Duodenal mucosa (tissue), 2 donors: ENCODE results near the gene NUP93.

Source experiments
- H3K27ac ChIP-seq: one replicate; pipeline ENCODE4 v1.7.0; 2013; ENCODE audit warnings: low read depth, low read length
- H3K27me3 ChIP-seq, 2 donors: one replicate each; pipeline ENCODE4 v1.7.0; 2013; ENCODE audit warnings: low read length in 2 of 2, control low read depth in 1 of 2; ENCODE audit not compliant: insufficient read depth in 2 of 2, control insufficient read depth in 1 of 2
- H3K36me3 ChIP-seq, 2 donors: one replicate each; pipeline ENCODE4 v1.7.0; 2013; ENCODE audit warnings: low read length in 2 of 2, control low read depth in 1 of 2; ENCODE audit not compliant: insufficient read depth in 2 of 2, control insufficient read depth in 1 of 2
- H3K4me1 ChIP-seq, 2 donors: one replicate each; pipeline ENCODE4 v1.7.0; 2013; ENCODE audit warnings: low read length in 2 of 2, control low read depth in 1 of 2; ENCODE audit not compliant: insufficient read depth in 2 of 2, control insufficient read depth in 1 of 2
- H3K4me3 ChIP-seq, 2 donors: one replicate each; pipeline ENCODE4 v1.7.0; 2013; ENCODE audit warnings: low read length in 2 of 2, low read depth in 1 of 2
- H3K9ac ChIP-seq, 2 donors: one replicate each; pipeline ENCODE4 v1.7.0; 2013; ENCODE audit warnings: low read length in 2 of 2, low read depth in 1 of 2
- H3K9me3 ChIP-seq, 2 donors: one replicate each; pipeline ENCODE4 v1.7.0; 2013; ENCODE audit warnings: low read length in 2 of 2, control low read depth in 1 of 2; ENCODE audit not compliant: control insufficient read depth in 1 of 2

Gene NUP93

GRCh38 chr16:56841233-56841632 lies 111.3 kb downstream of the NUP93 start:
- Histone ChIP-seq H3K27ac (no peak overlapping the region), H3K27me3 (no peaks in the 10 kb centered on the region)

DNA sequence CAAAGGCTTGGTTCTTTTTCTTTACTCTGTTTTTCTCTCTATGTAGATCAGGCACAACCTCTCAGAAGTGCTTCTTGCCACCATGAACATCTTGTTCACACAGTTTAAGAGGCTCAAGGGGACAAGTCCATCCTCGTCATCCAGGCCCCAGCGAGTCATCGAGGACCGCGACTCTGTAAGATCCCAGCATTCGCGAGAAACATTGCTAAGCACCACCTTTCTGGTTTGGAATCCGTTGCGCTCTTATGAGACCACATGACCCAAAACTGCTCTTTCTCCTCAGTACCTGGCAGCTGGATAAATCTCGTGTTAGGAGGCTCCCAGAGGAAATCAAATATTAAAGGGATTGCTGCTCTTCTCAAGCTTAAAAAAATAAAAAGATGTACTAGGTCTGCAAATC lies 111.7 kb downstream of the NUP93 start:
- Histone ChIP-seq H3K36me3 (peaks cover 26 to 72% of the 10 kb centered on the region in 2 donors), H3K27ac (no peak overlapping the region), H3K4me3 (no peak overlapping the region), H3K9me3 (no peaks in the 10 kb centered on the region), H3K9ac (no peak overlapping the region), H3K4me1 (no peaks in the 10 kb centered on the region), H3K27me3 (no peaks in the 10 kb centered on the region)

More at GRCh38 chr16:56841233-56841632, 111.3 kb downstream of the NUP93 start:
- H3K9me3 ChIP-seq: no peaks in the 10 kb centered on the region
- H3K9ac ChIP-seq: no peak overlapping the region
- H3K4me3 ChIP-seq: no peak overlapping the region
- H3K36me3 ChIP-seq: peaks cover 28 to 74% of the 10 kb centered on the region in 2 donors
- no peaks in the 10 kb centered on the region for H3K4me1 ChIP-seq

DNA sequence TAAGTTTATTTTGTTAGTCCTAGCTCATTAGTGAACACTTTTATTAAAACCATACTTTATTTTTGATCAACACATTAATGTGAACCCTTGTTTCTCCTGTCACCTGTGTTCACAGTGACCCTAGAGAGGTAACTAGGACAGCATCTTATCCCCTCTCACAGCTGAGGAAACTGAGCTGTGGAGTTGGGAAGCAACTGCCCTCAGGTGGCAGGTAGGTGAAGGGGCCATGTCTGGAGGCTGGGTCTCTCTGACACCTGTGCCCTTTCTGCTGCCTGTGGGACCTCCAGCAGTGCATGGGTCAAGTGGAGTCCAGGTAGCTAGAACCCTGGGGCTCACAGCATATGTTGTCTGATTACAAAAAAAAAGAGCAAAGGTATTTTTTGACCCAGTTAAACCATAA lies 112.2 kb downstream of the NUP93 start:
- Histone ChIP-seq H3K36me3 (peaks cover 22 to 69% of the 10 kb centered on the region in 2 donors), H3K9me3 (no peaks in the 10 kb centered on the region), H3K4me3 (no peak overlapping the region), H3K9ac (no peak overlapping the region), H3K27ac (no peak overlapping the region), H3K4me1 (no peaks in the 10 kb centered on the region), H3K27me3 (no peaks in the 10 kb centered on the region)

DNA sequence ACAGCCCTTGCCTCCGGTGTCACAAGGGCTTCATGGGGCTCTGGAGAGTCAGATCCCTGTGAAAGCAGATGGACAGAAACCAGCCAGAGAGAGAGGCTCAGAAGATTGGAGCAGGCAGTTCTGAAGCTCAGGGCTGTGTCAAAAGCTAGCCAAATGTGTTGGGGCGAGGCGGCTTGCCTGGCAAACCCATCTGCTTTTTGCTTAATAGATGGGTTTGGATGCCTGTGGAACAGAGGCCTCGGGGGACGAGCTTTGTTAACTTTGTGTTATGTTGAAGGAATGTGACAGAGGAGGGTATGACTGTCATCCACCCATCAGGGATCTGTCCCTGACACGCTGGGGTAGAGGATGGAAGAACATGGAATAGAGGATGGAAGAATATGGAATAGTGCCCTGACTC lies 114.1 kb downstream of the NUP93 start:
- no peak overlapping the region for H3K9ac ChIP-seq
- no peaks in the 10 kb centered on the region for H3K9me3 ChIP-seq
- H3K36me3 ChIP-seq: peaks cover 14 to 55% of the 10 kb centered on the region in 2 donors
- H3K27ac ChIP-seq: no peak overlapping the region
- no peak overlapping the region for H3K4me3 ChIP-seq
- no peaks in the 10 kb centered on the region for H3K4me1 ChIP-seq
- no peaks in the 10 kb centered on the region for H3K27me3 ChIP-seq

DNA sequence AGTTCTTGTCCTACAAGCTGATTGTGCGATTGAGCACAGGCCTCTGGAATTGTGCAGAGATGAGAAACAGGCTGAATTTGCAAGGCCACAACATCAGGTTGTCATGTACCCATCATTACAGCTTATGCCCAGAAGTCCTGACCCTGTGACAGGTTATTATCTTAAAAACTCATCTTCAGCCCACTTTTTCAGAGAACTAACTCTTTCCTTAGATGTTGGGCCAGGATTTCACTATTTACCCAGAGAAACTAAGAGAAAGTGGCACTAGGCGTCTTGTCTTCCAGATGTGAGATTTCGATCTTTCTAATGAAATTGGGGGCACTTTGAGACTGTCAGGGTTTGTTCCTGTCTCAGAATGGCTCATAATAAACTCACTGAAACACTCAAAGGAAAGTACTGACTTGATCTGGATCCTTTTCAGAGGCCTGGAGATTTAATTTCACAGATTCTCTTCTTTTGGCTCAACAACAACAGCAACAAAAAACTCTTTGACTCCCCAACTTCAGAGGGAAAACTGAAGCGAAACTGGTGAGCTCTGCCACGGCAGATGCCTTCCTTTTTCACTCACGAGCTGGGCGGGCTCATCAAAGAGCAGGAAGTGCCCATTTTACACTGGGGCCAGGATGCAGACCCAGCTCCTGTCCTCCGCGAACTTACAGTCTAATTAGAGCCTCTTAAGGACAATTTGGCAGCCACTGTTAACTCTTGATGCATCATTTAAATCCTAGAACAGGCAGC lies 117.4 kb downstream of the NUP93 start:
- Histone ChIP-seq H3K9me3 (no peaks in the 10 kb centered on the region), H3K4me1 (no peaks in the 10 kb centered on the region), H3K9ac (no peak overlapping the region), H3K4me3 (no peak overlapping the region), H3K27me3 (no peaks in the 10 kb centered on the region), H3K27ac (no peak overlapping the region), H3K36me3 (peaks cover 3 to 28% of the 10 kb centered on the region in 2 donors)

DNA sequence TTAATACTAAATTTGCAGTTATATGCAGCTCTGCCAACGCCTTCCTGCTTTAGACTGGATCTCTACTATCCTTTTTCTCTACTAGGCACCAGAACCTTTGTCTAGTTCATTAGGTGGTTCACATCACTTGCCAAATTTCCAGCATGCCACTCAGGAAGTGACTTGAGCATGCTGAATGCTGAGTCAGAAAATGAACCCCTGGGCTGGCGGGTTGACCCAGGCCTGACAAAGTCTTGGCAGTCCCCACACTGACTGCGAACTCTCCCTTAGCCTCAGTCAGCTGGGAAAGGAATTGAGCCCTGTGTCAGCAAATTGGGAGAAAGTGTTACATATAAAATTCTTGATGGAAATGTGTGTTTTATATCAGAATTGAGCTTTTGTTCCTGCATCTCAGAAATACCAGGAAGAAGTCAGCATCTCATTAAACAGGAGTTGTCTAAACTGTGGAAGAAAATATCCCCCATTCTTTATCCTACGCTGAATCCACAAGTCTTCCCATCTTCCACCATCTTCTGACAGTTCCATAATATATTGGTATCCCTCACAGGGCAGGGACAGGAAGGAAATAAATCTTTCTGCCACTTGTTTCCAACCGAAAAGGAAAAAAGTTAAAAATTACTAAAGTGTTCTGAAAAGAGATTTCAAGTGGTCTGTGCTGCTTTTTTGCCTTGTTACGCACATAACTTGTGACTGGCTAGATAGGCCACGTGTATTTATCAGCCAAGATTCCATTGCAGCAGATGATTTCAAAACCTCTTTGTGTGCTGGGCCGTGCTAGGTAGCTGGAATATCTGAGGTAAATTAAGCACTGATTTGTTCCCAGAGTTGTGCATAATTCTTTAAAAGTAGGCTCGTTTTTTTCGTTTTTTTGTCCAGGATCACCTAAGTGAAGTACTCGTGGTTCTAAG lies 118.4 kb downstream of the NUP93 start:
- Histone ChIP-seq H3K9me3 (no peaks in the 10 kb centered on the region), H3K27ac (no peak overlapping the region), H3K4me3 (no peak overlapping the region), H3K4me1 (no peaks in the 10 kb centered on the region), H3K36me3 (peaks cover 0 to 18% of the 10 kb centered on the region in 2 donors), H3K27me3 (no peaks in the 10 kb centered on the region), H3K9ac (no peak overlapping the region)

DNA sequence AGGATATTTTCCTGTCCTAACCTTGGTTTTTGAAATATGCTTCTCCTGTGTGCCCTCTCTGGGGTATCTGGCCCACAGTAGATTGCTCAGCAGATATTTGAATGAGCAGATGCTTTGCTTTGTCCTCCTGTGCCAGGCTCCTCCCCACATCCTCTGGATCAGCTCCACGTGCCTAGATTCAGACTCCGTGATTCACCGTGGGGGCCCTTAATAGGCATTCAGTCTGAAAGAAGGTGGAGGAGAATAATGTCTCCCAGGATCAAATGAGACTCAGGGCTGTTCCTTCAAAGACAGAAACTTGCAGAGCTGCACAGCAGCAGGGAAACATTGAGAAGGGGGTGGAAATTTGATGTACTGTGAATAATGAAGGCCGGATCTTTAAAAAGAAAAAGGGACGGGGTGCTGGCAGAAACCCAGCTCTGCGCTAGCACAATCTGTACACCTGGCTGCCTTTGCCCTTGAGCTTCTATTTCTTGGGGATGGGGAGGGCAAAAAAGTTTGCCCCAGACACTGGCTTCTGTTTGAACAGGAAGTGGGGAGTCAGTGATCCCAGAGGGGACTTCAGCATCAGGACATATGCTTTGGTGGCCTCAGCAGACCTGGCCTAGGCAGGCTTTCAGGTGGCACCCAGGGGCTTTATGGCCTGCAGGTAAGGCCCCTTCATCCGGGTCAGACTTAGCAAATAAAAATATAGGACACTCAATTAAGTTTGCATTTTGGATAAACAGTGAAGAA lies 119.2 kb downstream of the NUP93 start:
- Histone ChIP-seq H3K9me3 (no peaks in the 10 kb centered on the region), H3K4me1 (no peaks in the 10 kb centered on the region), H3K27me3 (no peaks in the 10 kb centered on the region), H3K36me3 (peaks cover 0 to 11% of the 10 kb centered on the region in 2 donors), H3K27ac (peak overlapping the region; percentile 54), H3K4me3 (no peak overlapping the region), H3K9ac (no peak overlapping the region)

DNA sequence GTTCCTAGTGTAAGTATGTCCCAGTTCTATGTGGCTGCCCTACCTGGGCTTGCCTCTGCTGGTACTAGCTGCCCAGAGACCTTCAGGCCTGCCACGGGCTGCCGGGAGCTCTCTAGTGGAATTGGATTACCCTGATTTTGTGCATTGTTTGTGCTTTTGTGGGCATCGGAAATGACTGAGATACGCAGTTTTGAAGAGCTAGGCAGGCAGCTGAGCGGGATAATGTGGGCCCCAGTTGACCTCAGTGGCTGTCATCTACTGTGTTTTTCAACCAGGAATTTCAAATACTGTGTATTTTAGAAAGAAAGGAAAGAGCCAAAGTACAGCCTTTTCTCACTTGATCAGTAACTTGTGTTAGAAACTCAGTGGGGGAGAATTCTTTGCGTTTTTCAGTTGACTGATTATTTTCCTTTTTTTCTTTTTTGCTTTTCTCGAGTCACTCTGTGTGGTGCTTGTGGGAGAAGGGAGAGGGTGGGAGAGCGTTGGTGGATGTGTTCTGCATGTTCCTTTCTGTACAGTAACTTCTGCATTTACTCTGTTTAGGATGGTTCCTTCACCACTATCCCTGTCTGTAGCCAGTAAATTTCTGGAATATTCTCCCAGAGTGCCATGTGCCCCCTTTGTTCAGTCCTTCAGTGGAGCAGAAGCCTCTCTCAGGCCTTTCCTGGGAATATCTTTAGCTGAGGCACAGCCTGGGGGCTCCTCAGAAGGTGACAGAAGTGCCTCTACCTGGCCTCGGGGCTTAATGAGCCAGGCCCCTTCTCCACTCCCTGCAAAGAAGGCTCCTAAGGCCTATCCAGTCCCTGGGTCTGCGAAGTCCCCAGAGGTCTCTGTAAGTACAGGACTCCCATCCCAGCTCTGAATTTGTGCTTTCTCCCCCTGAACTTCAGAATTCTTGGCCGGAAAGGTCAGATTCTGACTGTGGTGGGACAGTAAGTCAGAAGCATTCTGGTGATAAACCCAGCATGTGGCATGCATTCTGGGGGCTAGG lies 120.1 kb downstream of the NUP93 start:
- Histone ChIP-seq H3K27ac (peak overlapping the region; percentile 54), H3K9ac (no peak overlapping the region), H3K27me3 (no peaks in the 10 kb centered on the region), H3K36me3 (peaks cover 0 to 5% of the 10 kb centered on the region in 2 donors), H3K4me3 (no peak overlapping the region), H3K4me1 (no peaks in the 10 kb centered on the region), H3K9me3 (no peaks in the 10 kb centered on the region)

GRCh38 chr16:56851671-56852400 lies 121.9 kb downstream of the NUP93 start:
- Histone ChIP-seq H3K4me3 (no peak overlapping the region), H3K4me1 (no peaks in the 10 kb centered on the region), H3K27ac (no peak overlapping the region)

More at GRCh38 chr16:56851671-56852400, 121.9 kb downstream of the NUP93 start:
- Histone ChIP-seq H3K36me3 (no peaks in the 10 kb centered on the region), H3K9ac (no peak overlapping the region), H3K9me3 (no peaks in the 10 kb centered on the region), H3K27me3 (no peaks in the 10 kb centered on the region)
